Spleen (tissue), 11 donors: Measurements from ENCODE around the gene HCN3. TPM values are rescaled to one million over a fixed set of nuclear protein-coding genes. Genes with fewer than 3 reads are reported as not detected.

Experiments
- DNase-seq: peaks from one replicate; pipeline ENCODE4 v3.0.0-alpha.2; 2020
- H3K27ac ChIP-seq, 8 donors: fragments of 200-600 bp; sonication (generic) in 7 of 8; 1 replicate in 4 of 8; 2 replicates in 4 of 8; pipeline versions ENCODE4 v1.5.0 to v1.8.0; 2016 to 2021; ENCODE audit warnings: inconsistent platforms in 4 of 8, mild to moderate bottlenecking in 4 of 8, moderate library complexity in 1 of 8
- H3K27me3 ChIP-seq, 7 donors: fragments of 200-600 bp; sonication (generic) in 6 of 7; replicated peaks in 1 of 7; 1 replicate in 4 of 7; 2 replicates in 3 of 7; pipeline versions ENCODE4 v1.5.0 to v1.8.0; 2016 to 2021; ENCODE audit warnings: inconsistent platforms in 3 of 7, mild to moderate bottlenecking in 1 of 7
- H3K36me3 ChIP-seq, 6 donors: fragments of 200-600 bp; sonication (generic) in 5 of 6; 1 replicate in 4 of 6; 2 replicates in 2 of 6; pipeline versions ENCODE4 v1.5.0 to v1.8.0; 2016 to 2021; ENCODE audit warnings: inconsistent platforms in 2 of 6
- H3K4me1 ChIP-seq, 6 donors: fragments of 200-600 bp; sonication (generic) in 5 of 6; 1 replicate in 3 of 6; 2 replicates in 3 of 6; pipeline versions ENCODE4 v1.5.0 to v1.8.0; 2016 to 2021; ENCODE audit warnings: inconsistent platforms in 3 of 6
- H3K4me3 ChIP-seq, 8 donors: fragments of 200-600 bp; sonication (generic) in 7 of 8; 1 replicate in 4 of 8; 2 replicates in 4 of 8; pipeline versions ENCODE4 v1.5.0 to v1.8.0; 2016 to 2021; ENCODE audit warnings: inconsistent platforms in 4 of 8, mild to moderate bottlenecking in 4 of 8, moderate library complexity in 2 of 8
- H3K9me3 ChIP-seq, 8 donors: fragments of 200-600 bp; sonication (generic) in 7 of 8; 1 replicate in 4 of 8; 2 replicates in 4 of 8; pipeline versions ENCODE4 v1.5.0 to v1.8.0; 2016 to 2021; ENCODE audit warnings: inconsistent platforms in 4 of 8
- CTCF ChIP-seq, 11 experiments: fragments of 200-600 bp in 7 of 11; fragments of 450-650 bp in 4 of 11; sonication (generic) in 4 of 11; IDR thresholded peaks in 8 of 11; conservative IDR thresholded peaks in 3 of 11; 1 replicate in 7 of 11; 2 replicates in 4 of 11; pipeline versions ENCODE4 v1.4.0 to v1.8.0; 2016 to 2021; ENCODE audit warnings: antibody characterized with exemption in 11 of 11, inconsistent platforms in 4 of 11, mild to moderate bottlenecking in 1 of 11
- POLR2A ChIP-seq, 3 donors: fragments of 450-650 bp; IDR thresholded peaks; one replicate each; pipeline ENCODE4 v1.5.1; 2017; ENCODE audit warnings: antibody characterized with exemption in 3 of 3, mild to moderate bottlenecking in 1 of 3
- POLR2AphosphoS5 ChIP-seq, 3 donors: sonication (generic); formaldehyde crosslinking; IDR thresholded peaks; one replicate each; pipeline ENCODE4 v1.5.1; 2017; ENCODE audit warnings: antibody characterized with exemption in 3 of 3
- WGBS, 5 donors: extraction: QIAGEN DNeasy Blood & Tissue Kit in 3 of 5; methylation state at CpG; one replicate each; pipeline versions ENCODE4 v1.1.5 to v1.1.7; 2013 to 2018; 5-methylcytosine and 5-hydroxymethylcytosine counted together
- intact Hi-C: fragments of 100-400 bp; cut with DNase I; formaldehyde crosslinking; loops from one replicate; pipeline ENCODE4 v1.15.0; 2023; ENCODE audit warnings: low total_unique reads
- polyA plus RNA-seq, 3 donors: library from polyadenylated mRNA; stranded (reverse); fragments of 200-250 nt; gene quantifications; one replicate each; pipeline ENCODE4 v1.2.1, GENCODE V29; 2013
- total RNA-seq, 7 donors: library from RNA; depleted of rRNA in 3 of 7; stranded (reverse); fragments of >200 nt in 3 of 7; fragmentation: NEBNext Ultra II Directional in 4 of 7; extraction: Animal tissue kit (Norgen Biotek cat#: 25700) in 4 of 7; gene quantifications; one replicate each; pipeline versions ENCODE4 v1.1.0 to v1.2.1, GENCODE V29; 2016 to 2021
- donor health status: healthy with polysubstance abuse.
- donor health status: DM: no; HTN: no; CAD: no; lungs with moderate emphysema.
- donor health status: DM: no; HTN: no; CAD: no.
- donor health status: Bipolar disorder and iron deficiency.
- donor health status: healthy.
- donor health status: DM: no; HTN: no; CAD: no.
- donor health status: DM: yes; HTN: yes; CAD: no.

Gene HCN3
- total and polyA plus RNA-seq, 10 donors: 0.65 to 3.3 (median 1.5) TPM

- H3K4me3 ChIP-seq: no peak overlapping the region
- no peak overlapping the region for H3K27ac ChIP-seq
- DNase-seq: peak; percentile 56
- H3K9me3 ChIP-seq: no peaks in the 10 kb centered on the region
- 91 to 96% (median 95%) methylated on average over 17 to 21 of the region's 21 CpGs for WGBS, 5 donors
- intact Hi-C loops: no loop called here
- TF ChIP-seq POLR2A (IDR thresholded peaks at IDR 0.05) (no peak), POLR2AphosphoS5 (IDR thresholded peaks at IDR 0.05) (no peak), CTCF (IDR thresholded peaks at IDR 0.05 in 8 of 11, conservative IDR thresholded peaks at IDR 0.05 in 3 of 11) (no peak)
- no peaks in the 10 kb centered on the region for H3K27me3 ChIP-seq
- H3K36me3 ChIP-seq: peaks cover 15 to 85% (median 76%) of the 10 kb centered on the region in 6 donors
- H3K4me1 ChIP-seq: peaks cover 8 to 29% (median 26%) of the 10 kb centered on the region in 6 donors
Observed at GRCh38 chr1:155268630-155269029, 8.6 kb upstream of the HCN3 start.

GRCh38 chr1:155269381-155269780, 7.9 kb upstream of the HCN3 start:
- Histone ChIP-seq H3K27me3 (no peaks in the 10 kb centered on the region), H3K27ac (no peak overlapping the region), H3K4me3 (no peak overlapping the region), H3K36me3 (peaks cover 15 to 77% (median 68%) of the 10 kb centered on the region in 6 donors), H3K9me3 (no peaks in the 10 kb centered on the region), H3K4me1 (peaks cover 11 to 37% (median 31%) of the 10 kb centered on the region in 6 donors)
- TF ChIP-seq POLR2A (IDR thresholded peaks at IDR 0.05) (no peak), POLR2AphosphoS5 (IDR thresholded peaks at IDR 0.05) (peak in 1 of 3 donors; percentile 20), CTCF (IDR thresholded peaks at IDR 0.05 in 8 of 11, conservative IDR thresholded peaks at IDR 0.05 in 3 of 11) (no peak)
- DNase-seq: peak; percentile 55
- WGBS, 5 donors: 93 to 98% (median 95%) methylated on average over 21 of the region's 21 CpGs
- intact Hi-C loops: no loop called here

GRCh38 chr1:155272466-155273342, 4.6 kb upstream of the HCN3 start:
- peak overlapping the region; percentile 89 to 98 (median 96) for H3K27ac ChIP-seq
- peaks cover 10 to 44% (median 36%) of the 10 kb centered on the region in 6 donors for H3K36me3 ChIP-seq
- TF ChIP-seq CTCF (IDR thresholded peaks at IDR 0.05 in 8 of 11, conservative IDR thresholded peaks at IDR 0.05 in 3 of 11) (no peak), POLR2AphosphoS5 (IDR thresholded peaks at IDR 0.05) (no peak), POLR2A (IDR thresholded peaks at IDR 0.05) (no peak)
- DNase-seq: no peak
- WGBS, 5 donors: 5 to 8% (median 6%) methylated on average over 27 to 44 of the region's 44 CpGs
- peak overlapping the region; percentile 62 to 81 (median 68) for H3K4me3 ChIP-seq
- intact Hi-C loops: loop anchor here (10.0 kb wide), 1 partner anchor 52 kb away; the partner anchor contains the start of gene RUSC1
- peaks cover 0 to 4% (median 0%) of the 10 kb centered on the region in 7 donors for H3K27me3 ChIP-seq
- peaks cover 17 to 52% (median 45%) of the 10 kb centered on the region in 6 donors for H3K4me1 ChIP-seq
- H3K9me3 ChIP-seq: no peaks in the 10 kb centered on the region
